NK-92 (cell line): ENCODE results near the gene UBXN10.

Experiments
- DNase-seq: peaks from one replicate; lab custom pipeline; 2025; ENCODE audit not compliant: unreplicated experiment; lab: John Stamatoyannopoulos, UW

UBXN10 gene

GRCh38 chr1:20233394-20233793, 47.5 kb downstream of the UBXN10 start:
- no peak for DNase-seq

DNA sequence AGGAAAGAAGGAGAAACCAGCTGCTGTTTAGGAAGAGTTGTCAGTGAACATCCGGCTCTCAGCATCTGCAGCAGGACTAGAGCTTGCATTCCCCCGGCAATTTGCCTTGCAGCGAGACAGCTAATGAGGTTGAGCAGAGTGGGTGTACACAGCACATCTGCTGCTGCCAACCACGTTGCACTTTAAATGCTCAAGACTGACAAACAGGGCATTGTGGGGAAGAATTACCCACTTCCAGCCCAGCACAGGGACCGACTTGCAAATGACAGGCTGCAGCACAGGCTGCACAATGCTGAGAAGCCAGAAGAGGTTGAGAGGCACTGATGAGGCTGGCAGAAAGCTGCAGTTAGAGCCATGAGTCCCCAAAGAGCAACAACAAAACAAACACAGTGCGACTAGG, 48.0 kb downstream of the UBXN10 start:
- no peak for DNase-seq

- DNase-seq, result no peak
Measured at GRCh38 chr1:20234788-20235535, 49.1 kb downstream of the UBXN10 start.

GRCh38 chr1:20237646-20238045, 51.8 kb downstream of the UBXN10 start:
- no peak for DNase-seq

DNA sequence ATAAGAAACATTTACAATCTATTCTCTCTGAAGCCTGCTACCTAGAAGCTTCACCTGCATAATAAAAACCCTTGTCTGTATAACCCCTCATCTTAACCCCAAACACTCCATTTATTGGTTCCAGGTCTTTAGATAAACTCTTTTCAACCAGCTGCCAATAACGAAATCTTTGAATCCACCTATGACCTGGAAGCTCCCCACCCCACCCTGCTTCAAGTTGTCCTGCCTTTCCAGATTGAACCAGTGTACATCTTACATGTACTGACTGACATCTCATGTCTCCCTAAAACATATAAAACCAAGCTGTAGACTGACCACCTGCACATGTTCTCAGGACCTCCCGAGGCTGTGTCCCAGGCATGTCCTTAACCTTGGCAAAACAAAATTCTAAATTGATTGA, 54.1 kb downstream of the UBXN10 start:
- no peak for DNase-seq

GRCh38 chr1:20242890-20243479, 57.1 kb downstream of the UBXN10 start:
- DNase-seq, result no peak
